Activated T-helper 9 cell treated with anti-CD3 and anti-CD28 coated beads, Interleukin-2, amount 50 U/mL, for 16 hours (primary cell): ENCODE measurements around the gene AKAP8.
"Not testable (repeated sequence)": the region's sequence is repeated elsewhere in the genome, so short reads cannot be mapped to it uniquely, and the experiment has no call there.

Source experiments
- DNase-seq: peaks from one replicate; pipeline ENCODE4 v3.0.0-alpha.2; 2020; ENCODE audit warnings: low read depth

The AKAP8 gene

GRCh38 chr19:15372891-15373301 is 6.7 kb downstream of the AKAP8 start:
- no peak for DNase-seq

- DNase-seq = no peak
Measured at GRCh38 chr19:15372470-15372869, 7.1 kb downstream of the AKAP8 start.

- DNase-seq = no peak
Measured at GRCh38 chr19:15371786-15372380, 7.7 kb downstream of the AKAP8 start.

GRCh38 chr19:15371119-15371518 is 8.5 kb downstream of the AKAP8 start:
- DNase-seq = no peak

- DNase-seq = no peak
Measured at GRCh38 chr19:15369594-15369891, 10.0 kb downstream of the AKAP8 start.

- no peak for DNase-seq
Measured at GRCh38 chr19:15368798-15369593, 10.6 kb downstream of the AKAP8 start.

- no peak for DNase-seq
Measured at GRCh38 chr19:15368051-15368632, 11.4 kb downstream of the AKAP8 start.

GRCh38 chr19:15367439-15367838 is 12.1 kb downstream of the AKAP8 start:
- no peak for DNase-seq

GRCh38 chr19:15365264-15365663 is 14.3 kb downstream of the AKAP8 start:
- no peak for DNase-seq

- DNase-seq = not testable (repeated sequence)
Measured at GRCh38 chr19:15363791-15364190, 15.8 kb downstream of the AKAP8 start.

- not testable (repeated sequence) for DNase-seq
Measured at GRCh38 chr19:15363048-15363447, 16.5 kb downstream of the AKAP8 start.

- not testable (repeated sequence) for DNase-seq
Measured at GRCh38 chr19:15360015-15360414, 19.6 kb downstream of the AKAP8 start.

GRCh38 chr19:15358918-15359317 is 20.7 kb downstream of the AKAP8 start:
- DNase-seq = no peak

GRCh38 chr19:15357906-15358305 is 21.7 kb downstream of the AKAP8 start:
- no peak for DNase-seq

GRCh38 chr19:15354566-15355296 is 24.9 kb downstream of the AKAP8 start:
- DNase-seq = no peak

- no peak for DNase-seq
Measured at GRCh38 chr19:15353908-15354307, 25.7 kb downstream of the AKAP8 start.

GRCh38 chr19:15352535-15352934 is 27.1 kb downstream of the AKAP8 start:
- DNase-seq = not testable (repeated sequence)

- DNase-seq = not testable (repeated sequence)
Measured at GRCh38 chr19:15341328-15341727, 38.3 kb downstream of the AKAP8 start.

- no peak for DNase-seq
Measured at GRCh38 chr19:15340086-15340485, 39.5 kb downstream of the AKAP8 start.

GRCh38 chr19:15337202-15337601 is 42.4 kb downstream of the AKAP8 start:
- DNase-seq = no peak

GRCh38 chr19:15335992-15336391 is 43.6 kb downstream of the AKAP8 start:
- DNase-seq = not testable (repeated sequence)

GRCh38 chr19:15332311-15332996 is 47.1 kb downstream of the AKAP8 start, which contains the start of gene BRD4:
Gene BRD4 (minus strand): TSS chr19:15332539. CDS start chr19:15273099, 59,440 bp downstream.
- DNase-seq = peak; percentile 68
